Astrocyte (in vitro differentiated cells and primary cell): ENCODE measurements around the gene MRPL53. TPM values are rescaled to one million over a fixed set of nuclear protein-coding genes. Genes with fewer than 3 reads are reported as not detected.

Source experiments
- DNase-seq: peaks from one replicate; pipeline ENCODE4 v3.0.0-alpha.2; 2010; ENCODE audit warnings: low read depth
- FAIRE-seq: peaks from 2 replicates; lab custom pipeline; 2011; peaks lifted over from hg19 to GRCh38; lab: Jason Lieb, UNC
- H2AFZ ChIP-seq: 2 replicates; pipeline ENCODE4 v1.6.0; 2012; ENCODE audit warnings: low read depth, low read length, inconsistent platforms
- H3K27ac ChIP-seq: 2 replicates; pipeline ENCODE4 v1.5.1; 2011; ENCODE audit warnings: low read depth, low read length, inconsistent platforms
- H3K27me3 ChIP-seq: 2 replicates; pipeline ENCODE4 v1.6.0; 2011; ENCODE audit warnings: low read length, inconsistent platforms; ENCODE audit not compliant: insufficient read depth
- H3K36me3 ChIP-seq: 2 replicates; pipeline ENCODE4 v1.5.1; 2011; ENCODE audit warnings: low read length, inconsistent platforms; ENCODE audit not compliant: insufficient read depth
- H3K4me1 ChIP-seq: 2 replicates; pipeline ENCODE4 v1.5.1; 2011; ENCODE audit warnings: low read length, inconsistent platforms; ENCODE audit not compliant: insufficient read depth
- H3K4me2 ChIP-seq: 2 replicates; pipeline ENCODE4 v1.6.0; 2012; ENCODE audit warnings: low read length, inconsistent platforms
- H3K4me3 ChIP-seq: 2 replicates; pipeline ENCODE4 v1.5.1; 2011; ENCODE audit warnings: low read depth, mild to moderate bottlenecking, low read length, inconsistent platforms; ENCODE audit not compliant: insufficient read depth
- H3K79me2 ChIP-seq: 2 replicates; pipeline ENCODE4 v1.6.0; 2012; ENCODE audit warnings: mild to moderate bottlenecking, low read length, inconsistent platforms; ENCODE audit not compliant: insufficient read depth
- H3K9ac ChIP-seq: 2 replicates; pipeline ENCODE4 v1.6.0; 2012; ENCODE audit warnings: mild to moderate bottlenecking, low read length, inconsistent platforms
- H3K9me3 ChIP-seq: 2 replicates; pipeline ENCODE4 v1.5.1; 2012; ENCODE audit warnings: low read depth, mild to moderate bottlenecking, low read length, inconsistent platforms; ENCODE audit not compliant: insufficient read depth
- H4K20me1 ChIP-seq: 2 replicates; pipeline ENCODE4 v1.6.0; 2012; ENCODE audit warnings: low read length, inconsistent platforms; ENCODE audit not compliant: insufficient read depth
- H3K27ac Mint-ChIP-seq: one replicate; pipeline ENCODE4 v1.8.0; 2021; ENCODE audit warnings: mild to moderate bottlenecking, mixed read lengths; ENCODE audit not compliant: unreplicated experiment
- H3K27me3 Mint-ChIP-seq: one replicate; pipeline ENCODE4 v1.8.0; 2021; ENCODE audit warnings: low read depth, mixed read lengths; ENCODE audit not compliant: unreplicated experiment
- H3K36me3 Mint-ChIP-seq: one replicate; pipeline ENCODE4 v1.8.0; 2021; ENCODE audit warnings: low read depth, mixed read lengths; ENCODE audit not compliant: unreplicated experiment
- H3K4me1 Mint-ChIP-seq: one replicate; pipeline ENCODE4 v1.8.0; 2021; ENCODE audit warnings: low read depth, mixed read lengths; ENCODE audit not compliant: unreplicated experiment
- H3K4me3 Mint-ChIP-seq: one replicate; pipeline ENCODE4 v1.8.0; 2021; ENCODE audit warnings: mild to moderate bottlenecking, moderate library complexity, mixed read lengths; ENCODE audit not compliant: unreplicated experiment
- H3K9me3 Mint-ChIP-seq: one replicate; pipeline ENCODE4 v1.8.0; 2021; ENCODE audit warnings: mild to moderate bottlenecking, mixed read lengths; ENCODE audit not compliant: unreplicated experiment
- CTCF ChIP-seq: IDR thresholded peaks from 2 replicates; pipeline ENCODE4 v1.5.1; 2011; ENCODE audit warnings: low read depth, mild to moderate bottlenecking, inconsistent platforms, low read length, moderate library complexity; ENCODE audit not compliant: insufficient read depth
- EZH2 ChIP-seq: IDR thresholded peaks from 2 replicates; pipeline ENCODE4 v1.6.1; 2012; ENCODE audit warnings: mild to moderate bottlenecking, low read length, inconsistent platforms; ENCODE audit not compliant: insufficient read depth
- total RNA-seq: library from RNA; stranded (reverse); gene quantifications from 2 replicates; pipeline ENCODE4 v1.2.1, GENCODE V29; 2021

Gene MRPL53
- total RNA-seq, 1 donor from 2014 or later, result 50.6 TPM

- peaks cover 13% of the 10 kb centered on the region for H3K4me1 Mint-ChIP-seq
- H2AFZ ChIP-seq, result no peak overlapping the region
Observed at GRCh38 chr2:74510272-74510671, 37.8 kb upstream of the MRPL53 start.

GRCh38 chr2:74507926-74508520 is 35.5 kb upstream of the MRPL53 start:
- peak overlapping the region; percentile 99 for H3K27ac Mint-ChIP-seq
- no peaks in the 10 kb centered on the region for H3K9me3 Mint-ChIP-seq
- H3K36me3 Mint-ChIP-seq, result peaks cover 12% of the 10 kb centered on the region
- peak overlapping the region; percentile 97 for H3K4me2 ChIP-seq
- peak overlapping the region; percentile 94 for H3K4me3 ChIP-seq
- peaks cover 47% of the 10 kb centered on the region for H3K4me1 ChIP-seq
- peaks cover 24% of the 10 kb centered on the region for H3K79me2 ChIP-seq
- H3K9me3 ChIP-seq, result no peaks in the 10 kb centered on the region
- H3K4me3 Mint-ChIP-seq, result peak overlapping the region; percentile 97
- DNase-seq, result no peak
- H4K20me1 ChIP-seq, result peaks cover 7% of the 10 kb centered on the region
- peaks cover 21% of the 10 kb centered on the region for H3K4me1 Mint-ChIP-seq
- H3K27me3 ChIP-seq, result peaks cover 31% of the 10 kb centered on the region
- H3K27ac ChIP-seq, result peak overlapping the region; percentile 99
- TF ChIP-seq EZH2 (no peak), CTCF (no peak)
- H3K9ac ChIP-seq, result peak overlapping the region; percentile 95
- peaks cover 40% of the 10 kb centered on the region for H3K27me3 Mint-ChIP-seq
- H2AFZ ChIP-seq, result peak overlapping the region; percentile 98
- peaks cover 4% of the 10 kb centered on the region for H3K36me3 ChIP-seq
- no peak for FAIRE-seq

More at GRCh38 chr2:74510272-74510671, 37.8 kb upstream of the MRPL53 start:
- H3K27ac Mint-ChIP-seq, result no peak overlapping the region
- H4K20me1 ChIP-seq, result peaks cover 13% of the 10 kb centered on the region
- H3K27ac ChIP-seq, result no peak overlapping the region
- H3K9ac ChIP-seq, result no peak overlapping the region
- peaks cover 18% of the 10 kb centered on the region for H3K79me2 ChIP-seq
- H3K9me3 ChIP-seq, result no peaks in the 10 kb centered on the region
- H3K4me3 ChIP-seq, result no peak overlapping the region
- DNase-seq, result no peak
- peaks cover 48% of the 10 kb centered on the region for H3K27me3 ChIP-seq
- H3K4me2 ChIP-seq, result no peak overlapping the region
- FAIRE-seq, result no peak
- H3K9me3 Mint-ChIP-seq, result no peaks in the 10 kb centered on the region
- peaks cover 30% of the 10 kb centered on the region for H3K4me1 ChIP-seq
- H3K36me3 Mint-ChIP-seq, result peaks cover 5% of the 10 kb centered on the region
- no peak overlapping the region for H3K4me3 Mint-ChIP-seq
- TF ChIP-seq EZH2 (no peak), CTCF (no peak)
- H3K27me3 Mint-ChIP-seq, result peaks cover 47% of the 10 kb centered on the region
- no peaks in the 10 kb centered on the region for H3K36me3 ChIP-seq
